GM12878 (cell line): Measurements from ENCODE around the gene NHLRC3. TPM values are rescaled to one million over a fixed set of nuclear protein-coding genes. Genes with fewer than 3 reads are reported as not detected.

Experiments used
- ATAC-seq: fragments of 200-7000 bp; cut with Tn5 transposase; 3 replicates; pipeline ENCODE4 v1.9.1; 2020; ENCODE audit warnings: mild to moderate bottlenecking, moderate library complexity
- BruUV-seq: library from RNA; stranded (reverse); fragments of 400-500 nt; replicated peaks from 2 replicates; lab custom pipeline; 2021; lab: Mats Ljungman, UMichigan
- CTCF ChIA-PET: fragments of 300-600 bp; sonication (Branson Sonifier 250); formaldehyde crosslinking; extraction: SDS; loops from one replicate; lab custom pipeline; 2021; ENCODE audit warnings: inconsistent platforms; lab: Yijun Ruan, JAX
- POLR2A ChIA-PET: fragments of 350-600 bp; formaldehyde crosslinking; extraction: SDS; loops from one replicate; lab custom pipeline; 2021; ENCODE audit warnings: inconsistent platforms; lab: Charles Lee
- RAD21 ChIA-PET: fragments of 300-600 bp; sonication (Branson Sonifier 250); formaldehyde crosslinking; loops from one replicate; lab custom pipeline; 2023; ENCODE audit warnings: antibody characterized with exemption; ENCODE audit not compliant: unreplicated experiment; lab: Charles Lee
- SMC1A ChIA-PET: fragments of 300-600 bp; sonication (Branson Sonifier 250); formaldehyde crosslinking; loops from one replicate; lab custom pipeline; 2023; ENCODE audit not compliant: unreplicated experiment, uncharacterized antibody; lab: Charles Lee
- DNase-seq: peaks from one replicate; pipeline ENCODE4 v3.0.0-alpha.2; 2011; ENCODE audit warnings: low read depth, low spot score
- FAIRE-seq: peaks from 3 replicates; lab custom pipeline; 2011; peaks lifted over from hg19 to GRCh38; lab: Jason Lieb, UNC
- H2AFZ ChIP-seq: 2 replicates; pipeline ENCODE4 v1.6.0; 2011; ENCODE audit warnings: low read depth, low read length, control low read depth; ENCODE audit not compliant: control insufficient read depth
- H3K27ac ChIP-seq: 2 replicates; pipeline ENCODE4 v1.5.1; 2011; ENCODE audit warnings: control low read depth; ENCODE audit not compliant: control insufficient read depth, insufficient read depth
- H3K27me3 ChIP-seq, 2 experiments: replicated peaks in 1 of 2; 2 replicates each; pipeline versions ENCODE4 v1.6.0 to v1.6.1; 2011; ENCODE audit warnings: low read length in 1 of 2; ENCODE audit not compliant: control insufficient read depth in 2 of 2, insufficient read depth in 2 of 2
- H3K36me3 ChIP-seq, 2 experiments: 2 replicates each; pipeline ENCODE4 v1.5.1; 2011; ENCODE audit warnings: low read length in 1 of 2; ENCODE audit not compliant: control insufficient read depth in 2 of 2, insufficient read depth in 2 of 2
- H3K4me1 ChIP-seq: 2 replicates; pipeline ENCODE4 v1.6.1; 2011; ENCODE audit warnings: mild to moderate bottlenecking, low read length, moderate library complexity, mixed read lengths; ENCODE audit not compliant: control insufficient read depth, insufficient read depth
- H3K4me2 ChIP-seq: 2 replicates; pipeline ENCODE4 v1.6.0; 2011; ENCODE audit warnings: control low read depth; ENCODE audit not compliant: control insufficient read depth, insufficient read depth
- H3K4me3 ChIP-seq: fragments of 200-600 bp; sonication (generic); 2 replicates; pipeline ENCODE4 v1.5.1; 2016
- H3K79me2 ChIP-seq: 2 replicates; pipeline ENCODE4 v1.6.0; 2011; ENCODE audit warnings: low read length; ENCODE audit not compliant: control insufficient read depth, insufficient read depth
- H3K9ac ChIP-seq: 2 replicates; pipeline ENCODE4 v1.8.0; 2011; ENCODE audit warnings: low read length, control low read depth, mixed read lengths; ENCODE audit not compliant: control insufficient read depth, insufficient read depth
- H3K9me3 ChIP-seq: replicated peaks from 3 replicates; pipeline ENCODE4 v1.5.1; 2011; ENCODE audit warnings: mild to moderate bottlenecking, low read length; ENCODE audit not compliant: control insufficient read depth, insufficient read depth
- H4K20me1 ChIP-seq: 2 replicates; pipeline ENCODE4 v1.6.0; 2011; ENCODE audit not compliant: control insufficient read depth, insufficient read depth
- EED ChIP-seq: sonication (generic); IDR thresholded peaks from 2 replicates; pipeline ENCODE4 v1.6.1; 2016; ENCODE audit warnings: antibody characterized with exemption, low read depth
- FOS ChIP-seq: IDR thresholded peaks from 3 replicates; pipeline ENCODE4 v1.6.1; 2011; ENCODE audit warnings: borderline replicate concordance; ENCODE audit not compliant: insufficient read length; ENCODE audit errors: extremely low read depth
- FOXK2 ChIP-seq: fragments of 450-650 bp; IDR thresholded peaks from 2 replicates; pipeline ENCODE4 v1.6.1; 2017; ENCODE audit warnings: mild to moderate bottlenecking, moderate library complexity
- IRF4 ChIP-seq: IDR thresholded peaks from 2 replicates; pipeline ENCODE4 v1.6.1; 2011; ENCODE audit warnings: low read depth, low read length
- JUNB ChIP-seq: IDR thresholded peaks from 2 replicates; pipeline ENCODE4 v1.6.1; 2016; ENCODE audit warnings: antibody characterized with exemption, mild to moderate bottlenecking
- NR2C2 ChIP-seq: IDR thresholded peaks from 2 replicates; pipeline ENCODE4 v1.6.1; 2011; ENCODE audit warnings: borderline replicate concordance, low read depth; ENCODE audit not compliant: control insufficient read depth, insufficient read length
- RAD51 ChIP-seq: fragments of 450-650 bp; IDR thresholded peaks from 2 replicates; pipeline ENCODE4 v1.6.1; 2016; ENCODE audit warnings: moderate library complexity, mild to moderate bottlenecking, inconsistent platforms
- SMC3 ChIP-seq: IDR thresholded peaks from 2 replicates; pipeline ENCODE4 v1.6.1; 2011; ENCODE audit warnings: low read length, improper control_type of control experiment, borderline replicate concordance
- SUPT20H ChIP-seq: IDR thresholded peaks from 2 replicates; pipeline ENCODE4 v1.6.1; 2011; ENCODE audit warnings: low read depth, mild to moderate bottlenecking, low read length, moderate library complexity, borderline replicate concordance; ENCODE audit not compliant: control insufficient read depth
- WRNIP1 ChIP-seq: IDR thresholded peaks from 2 replicates; pipeline ENCODE4 v1.6.1; 2011; ENCODE audit warnings: low read depth, low read length, improper control_type of control experiment, borderline replicate concordance
- in situ Hi-C: fragments of 300-500 bp; cut with MboI; formaldehyde crosslinking; loops from 9 replicates; pipeline ENCODE4 v1.14.3; 2018; ENCODE audit warnings: mixed read lengths
- intact Hi-C: fragments of 100-400 bp; cut with micrococcal nuclease; formaldehyde crosslinking; loops from one replicate; pipeline ENCODE4 v1.14.2; 2022; ENCODE audit not compliant: unreplicated experiment
- polyA plus RNA-seq, 11 experiments: library from polyadenylated mRNA; depleted of rRNA in 4 of 11; unstranded in 6 of 11; stranded (reverse) in 5 of 11; fragments of >200 nt; fragmentation: Nextera tagmentation in 4 of 11; fragmentation: Illumina TruSeq in 1 of 11; extraction: Ambion mirVana in 4 of 11; extraction: Trizol in 1 of 11; gene quantifications; 1 replicate in 1 of 11; 2 replicates in 10 of 11; pipeline versions ENCODE4 v1.2.1 to v1.2.3, GENCODE V29; 2011 to 2016; ENCODE audit warnings: inconsistent platforms in 2 of 11, missing spikeins in 2 of 11, low read depth in 1 of 11
- total RNA-seq, 4 experiments: library from RNA; depleted of rRNA in 3 of 4; stranded (reverse); fragments of >200 nt in 3 of 4; fragmentation: Illumina TruSeq in 1 of 4; extraction: Trizol in 1 of 4; gene quantifications; 2 replicates each; pipeline versions ENCODE4 v1.2.1 to v1.2.3, GENCODE V29; 2013 to 2021
- TF ChIP-seq, protein P1 (sequence below): IDR thresholded peaks from 2 replicates; pipeline ENCODE4 v1.6.1; 2012; ENCODE audit warnings: low read depth, low read length, improper control_type of control experiment
- TF ChIP-seq, protein P2 (sequence below): IDR thresholded peaks from 2 replicates; pipeline ENCODE4 v1.6.1; 2012; ENCODE audit warnings: improper control_type of control experiment, low read depth, low read length; ENCODE audit not compliant: insufficient replicate concordance
- TF ChIP-seq, protein P3 (sequence below): IDR thresholded peaks from 2 replicates; pipeline ENCODE4 v1.6.1; 2011; ENCODE audit warnings: low read depth, mild to moderate bottlenecking, low read length, moderate library complexity, borderline replicate concordance; ENCODE audit errors: extremely low read depth
- TF ChIP-seq, protein P4 (sequence below): fragments of 450-650 bp; formaldehyde crosslinking; IDR thresholded peaks from 2 replicates; pipeline ENCODE4 v1.5.0; 2022; ENCODE audit warnings: mild to moderate bottlenecking, missing genetic modification characterization

Gene NHLRC3
- total and polyA plus RNA-seq, 10 of the 15 experiments (the other 5 are each of a cell fraction or from before 2014, with no cell fraction given) = 8.3 to 38.0 (median 18.9) TPM

- Histone ChIP-seq H4K20me1 (no peaks in the 10 kb centered on the region), H3K4me2 (no peak overlapping the region), H3K79me2 (no peaks in the 10 kb centered on the region), H2AFZ (no peak overlapping the region), H3K36me3 (no peaks in the 10 kb centered on the region), H3K4me3 (no peak overlapping the region), H3K9ac (no peak overlapping the region), H3K9me3 (no peaks in the 10 kb centered on the region), H3K27me3 (no peaks in the 10 kb centered on the region), H3K27ac (no peak overlapping the region), H3K4me1 (peaks cover 3% of the 10 kb centered on the region; the same call in 1 of the 2 replicates)
- in situ Hi-C loops = no loop called here
- intact Hi-C loops = no loop called here
- ChIA-PET RAD21 (no interaction called here), SMC1A (no interaction called here), CTCF (no interaction called here), POLR2A (no interaction called here)
- no peak for FAIRE-seq
- BruUV-seq = no TSS peak
- DNase-seq = no peak
- ATAC-seq = no peak
- TF ChIP-seq, protein P1, sequence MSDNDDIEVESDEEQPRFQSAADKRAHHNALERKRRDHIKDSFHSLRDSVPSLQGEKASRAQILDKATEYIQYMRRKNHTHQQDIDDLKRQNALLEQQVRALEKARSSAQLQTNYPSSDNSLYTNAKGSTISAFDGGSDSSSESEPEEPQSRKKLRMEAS = no peak
- TF ChIP-seq JUNB (no peak), SMC3 (no peak), WRNIP1 (no peak), IRF4 (no peak), SUPT20H (no peak), EED (no peak), FOS (no peak), NR2C2 (no peak), RAD51 (no peak), FOXK2 (no peak)
- TF ChIP-seq, protein P2, sequence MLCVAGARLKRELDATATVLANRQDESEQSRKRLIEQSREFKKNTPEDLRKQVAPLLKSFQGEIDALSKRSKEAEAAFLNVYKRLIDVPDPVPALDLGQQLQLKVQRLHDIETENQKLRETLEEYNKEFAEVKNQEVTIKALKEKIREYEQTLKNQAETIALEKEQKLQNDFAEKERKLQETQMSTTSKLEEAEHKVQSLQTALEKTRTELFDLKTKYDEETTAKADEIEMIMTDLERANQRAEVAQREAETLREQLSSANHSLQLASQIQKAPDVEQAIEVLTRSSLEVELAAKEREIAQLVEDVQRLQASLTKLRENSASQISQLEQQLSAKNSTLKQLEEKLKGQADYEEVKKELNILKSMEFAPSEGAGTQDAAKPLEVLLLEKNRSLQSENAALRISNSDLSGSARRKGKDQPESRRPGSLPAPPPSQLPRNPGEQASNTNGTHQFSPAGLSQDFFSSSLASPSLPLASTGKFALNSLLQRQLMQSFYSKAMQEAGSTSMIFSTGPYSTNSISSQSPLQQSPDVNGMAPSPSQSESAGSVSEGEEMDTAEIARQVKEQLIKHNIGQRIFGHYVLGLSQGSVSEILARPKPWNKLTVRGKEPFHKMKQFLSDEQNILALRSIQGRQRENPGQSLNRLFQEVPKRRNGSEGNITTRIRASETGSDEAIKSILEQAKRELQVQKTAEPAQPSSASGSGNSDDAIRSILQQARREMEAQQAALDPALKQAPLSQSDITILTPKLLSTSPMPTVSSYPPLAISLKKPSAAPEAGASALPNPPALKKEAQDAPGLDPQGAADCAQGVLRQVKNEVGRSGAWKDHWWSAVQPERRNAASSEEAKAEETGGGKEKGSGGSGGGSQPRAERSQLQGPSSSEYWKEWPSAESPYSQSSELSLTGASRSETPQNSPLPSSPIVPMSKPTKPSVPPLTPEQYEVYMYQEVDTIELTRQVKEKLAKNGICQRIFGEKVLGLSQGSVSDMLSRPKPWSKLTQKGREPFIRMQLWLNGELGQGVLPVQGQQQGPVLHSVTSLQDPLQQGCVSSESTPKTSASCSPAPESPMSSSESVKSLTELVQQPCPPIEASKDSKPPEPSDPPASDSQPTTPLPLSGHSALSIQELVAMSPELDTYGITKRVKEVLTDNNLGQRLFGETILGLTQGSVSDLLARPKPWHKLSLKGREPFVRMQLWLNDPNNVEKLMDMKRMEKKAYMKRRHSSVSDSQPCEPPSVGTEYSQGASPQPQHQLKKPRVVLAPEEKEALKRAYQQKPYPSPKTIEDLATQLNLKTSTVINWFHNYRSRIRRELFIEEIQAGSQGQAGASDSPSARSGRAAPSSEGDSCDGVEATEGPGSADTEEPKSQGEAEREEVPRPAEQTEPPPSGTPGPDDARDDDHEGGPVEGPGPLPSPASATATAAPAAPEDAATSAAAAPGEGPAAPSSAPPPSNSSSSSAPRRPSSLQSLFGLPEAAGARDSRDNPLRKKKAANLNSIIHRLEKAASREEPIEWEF = no peak
- TF ChIP-seq, protein P3, sequence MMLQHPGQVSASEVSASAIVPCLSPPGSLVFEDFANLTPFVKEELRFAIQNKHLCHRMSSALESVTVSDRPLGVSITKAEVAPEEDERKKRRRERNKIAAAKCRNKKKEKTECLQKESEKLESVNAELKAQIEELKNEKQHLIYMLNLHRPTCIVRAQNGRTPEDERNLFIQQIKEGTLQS = no peak
- TF ChIP-seq, protein P4, sequence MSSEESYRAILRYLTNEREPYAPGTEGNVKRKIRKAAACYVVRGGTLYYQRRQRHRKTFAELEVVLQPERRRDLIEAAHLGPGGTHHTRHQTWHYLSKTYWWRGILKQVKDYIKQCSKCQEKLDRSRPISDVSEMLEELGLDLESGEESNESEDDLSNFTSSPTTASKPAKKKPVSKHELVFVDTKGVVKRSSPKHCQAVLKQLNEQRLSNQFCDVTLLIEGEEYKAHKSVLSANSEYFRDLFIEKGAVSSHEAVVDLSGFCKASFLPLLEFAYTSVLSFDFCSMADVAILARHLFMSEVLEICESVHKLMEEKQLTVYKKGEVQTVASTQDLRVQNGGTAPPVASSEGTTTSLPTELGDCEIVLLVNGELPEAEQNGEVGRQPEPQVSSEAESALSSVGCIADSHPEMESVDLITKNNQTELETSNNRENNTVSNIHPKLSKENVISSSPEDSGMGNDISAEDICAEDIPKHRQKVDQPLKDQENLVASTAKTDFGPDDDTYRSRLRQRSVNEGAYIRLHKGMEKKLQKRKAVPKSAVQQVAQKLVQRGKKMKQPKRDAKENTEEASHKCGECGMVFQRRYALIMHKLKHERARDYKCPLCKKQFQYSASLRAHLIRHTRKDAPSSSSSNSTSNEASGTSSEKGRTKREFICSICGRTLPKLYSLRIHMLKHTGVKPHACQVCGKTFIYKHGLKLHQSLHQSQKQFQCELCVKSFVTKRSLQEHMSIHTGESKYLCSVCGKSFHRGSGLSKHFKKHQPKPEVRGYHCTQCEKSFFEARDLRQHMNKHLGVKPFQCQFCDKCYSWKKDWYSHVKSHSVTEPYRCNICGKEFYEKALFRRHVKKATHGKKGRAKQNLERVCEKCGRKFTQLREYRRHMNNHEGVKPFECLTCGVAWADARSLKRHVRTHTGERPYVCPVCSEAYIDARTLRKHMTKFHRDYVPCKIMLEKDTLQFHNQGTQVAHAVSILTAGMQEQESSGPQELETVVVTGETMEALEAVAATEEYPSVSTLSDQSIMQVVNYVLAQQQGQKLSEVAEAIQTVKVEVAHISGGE (CRISPR knock-in tag) = no peak
Measured at GRCh38 chr13:39099231-39099630, 61.0 kb downstream of the NHLRC3 start.
